ENCODE results near the gene THBS4.
A peak's percentile ranks its signal among the peaks of the same experiment; 100 is the strongest.

Gene THBS4

GRCh38 chr5:80034962-80035821 lies at the start of gene THBS4:
THBS4 (plus strand) TSS chr5:80035348; CDS start chr5:80035538, 190 bp downstream.
- H3K9me3 ChIP-seq (ENCODE audit: insufficient read depth, low read length), result no peaks in the 10 kb centered on the region
- H3K4me3 ChIP-seq (ENCODE audit: insufficient read length, low read depth), result peak within 1 kb of the TSS; percentile 53
- no peak for DNase-seq (ENCODE audit: low read depth, low spot score)
- no peaks in the 10 kb centered on the region for H3K36me3 ChIP-seq (ENCODE audit: insufficient read depth, insufficient read length, low read length)
- peak within 1 kb of the TSS; percentile 72 for H3K9ac ChIP-seq (ENCODE audit: insufficient read length, low read depth)
- TF ChIP-seq ZNF274 (IDR thresholded peaks at IDR 0.05; ENCODE audit: low read depth, low read length), result no peak
- no peak for TF ChIP-seq YY1 (IDR thresholded peaks at IDR 0.05; ENCODE audit: insufficient read depth, insufficient read length)
- TF ChIP-seq SUZ12 (IDR thresholded peaks at IDR 0.05; ENCODE audit: extremely low read depth, insufficient read depth, insufficient read length), result no peak
- no peaks in the 10 kb centered on the region for H3K4me1 ChIP-seq (ENCODE audit: insufficient read depth, insufficient read length)
- H3K27me3 ChIP-seq (ENCODE audit: insufficient read depth, insufficient read length), result peaks cover 50% of the 10 kb centered on the region

- H3K9ac ChIP-seq (ENCODE audit: insufficient read length, low read depth), result no peak overlapping the region
- no peak overlapping the region for H3K4me3 ChIP-seq (ENCODE audit: insufficient read length, low read depth)
- H3K27me3 ChIP-seq (ENCODE audit: insufficient read depth, insufficient read length), result no peaks in the 10 kb centered on the region
- H3K9me3 ChIP-seq (ENCODE audit: insufficient read depth, low read length), result no peaks in the 10 kb centered on the region
- TF ChIP-seq SUZ12 (IDR thresholded peaks at IDR 0.05; ENCODE audit: extremely low read depth, insufficient read depth, insufficient read length), result no peak
- TF ChIP-seq ZNF274 (IDR thresholded peaks at IDR 0.05; ENCODE audit: low read depth, low read length), result no peak
- TF ChIP-seq YY1 (IDR thresholded peaks at IDR 0.05; ENCODE audit: insufficient read depth, insufficient read length), result no peak
- H3K36me3 ChIP-seq (ENCODE audit: insufficient read depth, insufficient read length, low read length), result peaks cover 73% of the 10 kb centered on the region
- H3K4me1 ChIP-seq (ENCODE audit: insufficient read depth, insufficient read length), result no peaks in the 10 kb centered on the region
- DNase-seq (ENCODE audit: low read depth, low spot score), result no peak
Measured at GRCh38 chr5:79986260-79986659, 48.9 kb upstream of the THBS4 start.

- Histone ChIP-seq H3K9ac (ENCODE audit: insufficient read length, low read depth) (peak overlapping the region; percentile 89), H3K4me3 (ENCODE audit: insufficient read length, low read depth) (peak overlapping the region; percentile 93), H3K36me3 (ENCODE audit: insufficient read depth, insufficient read length, low read length) (peaks cover 35% of the 10 kb centered on the region), H3K4me1 (ENCODE audit: insufficient read depth, insufficient read length) (no peaks in the 10 kb centered on the region), H3K27me3 (ENCODE audit: insufficient read depth, insufficient read length) (no peaks in the 10 kb centered on the region), H3K9me3 (ENCODE audit: insufficient read depth, low read length) (no peaks in the 10 kb centered on the region)
- DNase-seq (ENCODE audit: low read depth, low spot score), result no peak
- no peak for TF ChIP-seq YY1 (IDR thresholded peaks at IDR 0.05; ENCODE audit: insufficient read depth, insufficient read length)
- TF ChIP-seq SUZ12 (IDR thresholded peaks at IDR 0.05; ENCODE audit: extremely low read depth, insufficient read depth, insufficient read length), result no peak
- no peak for TF ChIP-seq ZNF274 (IDR thresholded peaks at IDR 0.05; ENCODE audit: low read depth, low read length)
Measured at GRCh38 chr5:79990205-79990597, 44.9 kb upstream of the THBS4 start.

- TF ChIP-seq ZNF274 (IDR thresholded peaks at IDR 0.05; ENCODE audit: low read depth, low read length) (no peak), YY1 (IDR thresholded peaks at IDR 0.05; ENCODE audit: insufficient read depth, insufficient read length) (peak; percentile 85), SUZ12 (IDR thresholded peaks at IDR 0.05; ENCODE audit: extremely low read depth, insufficient read depth, insufficient read length) (no peak)
- peak within 1 kb of the TSS; percentile 93 for H3K4me3 ChIP-seq (ENCODE audit: insufficient read length, low read depth)
- H3K9ac ChIP-seq (ENCODE audit: insufficient read length, low read depth), result peak within 1 kb of the TSS; percentile 89
- peak; percentile 72 for DNase-seq (ENCODE audit: low read depth, low spot score)
- peaks cover 31% of the 10 kb centered on the region for H3K36me3 ChIP-seq (ENCODE audit: insufficient read depth, insufficient read length, low read length)
- no peaks in the 10 kb centered on the region for H3K4me1 ChIP-seq (ENCODE audit: insufficient read depth, insufficient read length)
- H3K9me3 ChIP-seq (ENCODE audit: insufficient read depth, low read length), result no peaks in the 10 kb centered on the region
- H3K27me3 ChIP-seq (ENCODE audit: insufficient read depth, insufficient read length), result no peaks in the 10 kb centered on the region
Measured at GRCh38 chr5:79990598-79991507, 44.3 kb upstream of the THBS4 start, which contains the start of gene MTX3. MTX3 (minus strand) TSS chr5:79991262; CDS start chr5:79991238, 24 bp downstream.

GRCh38 chr5:79992891-79993657 lies 42.1 kb upstream of the THBS4 start:
- no peak for TF ChIP-seq SUZ12 (IDR thresholded peaks at IDR 0.05; ENCODE audit: extremely low read depth, insufficient read depth, insufficient read length)
- TF ChIP-seq YY1 (IDR thresholded peaks at IDR 0.05; ENCODE audit: insufficient read depth, insufficient read length), result no peak
- TF ChIP-seq ZNF274 (IDR thresholded peaks at IDR 0.05; ENCODE audit: low read depth, low read length), result no peak
- no peaks in the 10 kb centered on the region for H3K9me3 ChIP-seq (ENCODE audit: insufficient read depth, low read length)
- no peak overlapping the region for H3K4me3 ChIP-seq (ENCODE audit: insufficient read length, low read depth)

GRCh38 chr5:79999722-80000121 lies 35.4 kb upstream of the THBS4 start:
- H3K9me3 ChIP-seq (ENCODE audit: insufficient read depth, low read length), result no peaks in the 10 kb centered on the region
- no peaks in the 10 kb centered on the region for H3K27me3 ChIP-seq (ENCODE audit: insufficient read depth, insufficient read length)
- TF ChIP-seq ZNF274 (IDR thresholded peaks at IDR 0.05; ENCODE audit: low read depth, low read length) (no peak), YY1 (IDR thresholded peaks at IDR 0.05; ENCODE audit: insufficient read depth, insufficient read length) (no peak), SUZ12 (IDR thresholded peaks at IDR 0.05; ENCODE audit: extremely low read depth, insufficient read depth, insufficient read length) (no peak)
- H3K9ac ChIP-seq (ENCODE audit: insufficient read length, low read depth), result no peak overlapping the region
- no peak for DNase-seq (ENCODE audit: low read depth, low spot score)
- no peak overlapping the region for H3K4me3 ChIP-seq (ENCODE audit: insufficient read length, low read depth)
- H3K4me1 ChIP-seq (ENCODE audit: insufficient read depth, insufficient read length), result no peaks in the 10 kb centered on the region
- H3K36me3 ChIP-seq (ENCODE audit: insufficient read depth, insufficient read length, low read length), result peaks cover 11% of the 10 kb centered on the region

More at GRCh38 chr5:79992891-79993657, 42.1 kb upstream of the THBS4 start:
- Histone ChIP-seq H3K4me1 (ENCODE audit: insufficient read depth, insufficient read length) (no peaks in the 10 kb centered on the region), H3K27me3 (ENCODE audit: insufficient read depth, insufficient read length) (no peaks in the 10 kb centered on the region), H3K36me3 (ENCODE audit: insufficient read depth, insufficient read length, low read length) (peaks cover 12% of the 10 kb centered on the region), H3K9ac (ENCODE audit: insufficient read length, low read depth) (no peak overlapping the region)
- DNase-seq (ENCODE audit: low read depth, low spot score), result no peak

Data from NT2/D1 (cell line).